K562 (cell line): Measurements from ENCODE around the gene MRPS31. TPM values are rescaled to one million over a fixed set of nuclear protein-coding genes. Genes with fewer than 3 reads are reported as not detected.

ENCODE experiments used
- ATAC-seq: fragments of 200-7000 bp; cut with Tn5 transposase; 3 replicates; pipeline ENCODE4 v1.9.1; 2020; ENCODE audit warnings: moderate library complexity
- BruUV-seq: library from RNA; stranded (reverse); fragments of 400-500 nt; replicated peaks from 2 replicates; lab custom pipeline; 2021; lab: Mats Ljungman, UMichigan
- CTCF ChIA-PET: fragments of 300-600 bp; formaldehyde crosslinking; extraction: SDS; loops from one replicate; lab custom pipeline; 2021; ENCODE audit warnings: low intra/inter-chr PET ratio; lab: Yijun Ruan, JAX
- POLR2A ChIA-PET: fragments of 300-600, 350-650 bp; sonication (Branson Sonifier 250); formaldehyde crosslinking; extraction: SDS; loops from one replicate; lab custom pipeline; 2021; ENCODE audit warnings: antibody characterized with exemption, inconsistent platforms; lab: Yijun Ruan, JAX
- DNase-seq, 4 experiments: peaks; one replicate each; pipeline versions ENCODE4 v3.0.0 to v3.0.0-alpha.2; 2011 to 2018; ENCODE audit warnings: low spot score in 3 of 4, mixed read lengths in 3 of 4; ENCODE audit errors: extremely low read depth in 1 of 4
- FAIRE-seq: peaks from 2 replicates; lab custom pipeline; 2011; peaks lifted over from hg19 to GRCh38; lab: Jason Lieb, UNC
- H2AFZ ChIP-seq: 2 replicates; pipeline ENCODE4 v1.6.0; 2011; ENCODE audit warnings: low read depth, low read length, control low read depth, inconsistent platforms
- H3K27ac ChIP-seq: fragments of 200-600 bp; 3 replicates; pipeline ENCODE4 v1.8.0; 2011; ENCODE audit warnings: low read depth, mild to moderate bottlenecking, control low read depth, inconsistent platforms, low read length, moderate library complexity, mixed read lengths; ENCODE audit errors: extremely low read depth
- H3K27me3 ChIP-seq, 2 experiments: fragments of 300-600 bp in 1 of 2; 2 replicates in 1 of 2; 3 replicates in 1 of 2; pipeline versions ENCODE4 v1.6.0 to v1.8.0; 2011; ENCODE audit warnings: inconsistent platforms in 2 of 2, low read length in 2 of 2, mild to moderate bottlenecking in 1 of 2, mixed read lengths in 1 of 2, moderate library complexity in 1 of 2; ENCODE audit not compliant: control insufficient read depth in 2 of 2, insufficient read depth in 2 of 2
- H3K36me3 ChIP-seq: fragments of 300-600 bp; 3 replicates; pipeline ENCODE4 v1.8.0; 2011; ENCODE audit warnings: mild to moderate bottlenecking, low read length, inconsistent platforms; ENCODE audit not compliant: control insufficient read depth, insufficient read depth
- H3K4me1 ChIP-seq, 2 experiments: fragments of 200-600 bp in 1 of 2; replicated peaks in 1 of 2; 2 replicates in 1 of 2; 3 replicates in 1 of 2; pipeline versions ENCODE4 v1.5.1 to v1.8.0; 2011; ENCODE audit warnings: inconsistent platforms in 2 of 2, low read length in 2 of 2, mild to moderate bottlenecking in 1 of 2, mixed read lengths in 1 of 2, moderate library complexity in 1 of 2; ENCODE audit not compliant: control insufficient read depth in 2 of 2, insufficient read depth in 2 of 2
- H3K4me2 ChIP-seq: 2 replicates; pipeline ENCODE4 v1.6.1; 2011; ENCODE audit warnings: low read length, control low read depth, inconsistent platforms, mixed read lengths; ENCODE audit not compliant: insufficient read depth
- H3K4me3 ChIP-seq: fragments of 200-600 bp; sonication (generic), shearing (Covaris generic); 2 replicates; pipeline ENCODE4 v1.5.1; 2016; ENCODE audit warnings: control low read depth, inconsistent platforms
- H3K79me2 ChIP-seq: fragments of 200-600 bp; 3 replicates; pipeline ENCODE4 v1.8.0; 2011; ENCODE audit warnings: low read length, inconsistent platforms; ENCODE audit not compliant: control insufficient read depth, insufficient read depth
- H3K9ac ChIP-seq, 2 experiments: 2 replicates each; pipeline versions ENCODE4 v1.6.0 to v1.6.1; 2011; ENCODE audit warnings: low read depth in 2 of 2, low read length in 2 of 2, control low read depth in 1 of 2, inconsistent platforms in 1 of 2, mild to moderate bottlenecking in 1 of 2, mixed read lengths in 1 of 2; ENCODE audit not compliant: insufficient read depth in 1 of 2
- H3K9me1 ChIP-seq: one replicate; pipeline ENCODE4 v1.6.0; 2011; ENCODE audit warnings: inconsistent platforms, mild to moderate bottlenecking, low read length, moderate library complexity; ENCODE audit not compliant: control insufficient read depth, insufficient read depth
- H3K9me3 ChIP-seq: replicated peaks from 2 replicates; pipeline ENCODE4 v1.5.1; 2011; ENCODE audit warnings: low read depth, low read length, inconsistent platforms; ENCODE audit not compliant: control insufficient read depth, insufficient read depth
- H4K20me1 ChIP-seq: replicated peaks from 2 replicates; pipeline ENCODE4 v1.6.1; 2011; ENCODE audit warnings: low read length, inconsistent platforms, mixed read lengths; ENCODE audit not compliant: control insufficient read depth, insufficient read depth
- CREB3 ChIP-seq: fragments of 450-650 bp; conservative IDR thresholded peaks from 2 replicates; pipeline ENCODE4 v1.6.1; 2016; ENCODE audit warnings: missing genetic modification characterization, low read depth, mild to moderate bottlenecking, missing compliant biosample characterization, moderate library complexity
- CREBBP ChIP-seq: IDR thresholded peaks from one replicate; pipeline ENCODE4 v1.6.1; 2012; ENCODE audit warnings: low read depth, mild to moderate bottlenecking, control low read depth, inconsistent platforms, low read length
- HMGXB4 ChIP-seq: sonication (generic); formaldehyde crosslinking; IDR thresholded peaks from 2 replicates; pipeline ENCODE4 v1.8.1; 2023; ENCODE audit warnings: mild to moderate bottlenecking, missing genetic modification reagents
- SP1 ChIP-seq: sonication (generic); formaldehyde crosslinking; IDR thresholded peaks from 2 replicates; pipeline ENCODE4 v1.8.1; 2022; ENCODE audit warnings: mild to moderate bottlenecking, missing genetic modification reagents
- SREBF1 ChIP-seq: fragments of 150-350 bp; IDR thresholded peaks from 2 replicates; pipeline ENCODE4 v1.6.1; 2014; ENCODE audit warnings: antibody characterized with exemption, low read depth, low read length, borderline replicate concordance
- SRF ChIP-seq, 2 experiments: fragments of 250-450, 450-650 bp in 1 of 2; sonication (Bioruptor Pico) in 1 of 2; sonication (generic) in 1 of 2; formaldehyde crosslinking; IDR thresholded peaks; 2 replicates each; pipeline versions ENCODE4 v1.5.0 to v1.5.1; 2020 to 2022; ENCODE audit warnings: mild to moderate bottlenecking in 1 of 2, missing genetic modification reagents in 1 of 2
- WGBS: fragments of 100-300 bp; shearing (Covaris generic); methylation state at CpG from one replicate; pipeline ENCODE4 v1.1.6; 2016; ENCODE audit warnings: low coverage, mixed read lengths; ENCODE audit not compliant: insufficient coverage; ENCODE audit errors: missing lambda C conversion rate; 5-methylcytosine and 5-hydroxymethylcytosine counted together
- in situ Hi-C: fragments of 300-500 bp; cut with MboI; formaldehyde crosslinking; loops from 4 replicates; pipeline ENCODE4 v1.15.0; 2018; ENCODE audit warnings: inconsistent platforms, mixed read lengths
- intact Hi-C: fragments of 100-400 bp; cut with micrococcal nuclease; formaldehyde crosslinking; loops from 2 replicates; pipeline ENCODE4 v1.14.2; 2022
- polyA plus RNA-seq, 8 experiments: library from polyadenylated mRNA; depleted of rRNA in 4 of 8; stranded (reverse) in 5 of 8; unstranded in 3 of 8; fragments of >200 nt; fragmentation: Nextera tagmentation in 2 of 8; fragmentation: Illumina TruSeq in 1 of 8; extraction: Ambion mirVana in 2 of 8; extraction: Trizol in 1 of 8; gene quantifications; 2 replicates each; pipeline versions ENCODE4 v1.2.1 to v1.2.3, GENCODE V29; 2011 to 2014; ENCODE audit warnings: inconsistent platforms in 1 of 8, missing spikeins in 1 of 8
- total RNA-seq, 7 experiments: library from RNA; depleted of rRNA in 6 of 7; stranded (reverse); fragments of >200 nt in 6 of 7; fragmentation: Illumina TruSeq in 2 of 7; extraction: Trizol in 2 of 7; gene quantifications; 2 replicates each; pipeline versions ENCODE4 v1.2.1 to v1.2.3, GENCODE V29; 2011 to 2021; ENCODE audit warnings: low replicate concordance in 1 of 7

Gene MRPS31
- total and polyA plus RNA-seq, 9 of the 15 experiments (the other 6 are each of a cell fraction or from before 2014, with no cell fraction given) = 20.3 to 57.8 (median 37.1) TPM

GRCh38 chr13:40818926-40819325 lies 47.9 kb upstream of the MRPS31 start (continued):
- TF ChIP-seq SRF (CRISPR knock-in tag; IDR thresholded peaks at IDR 0.05) (no peak), SP1 (CRISPR knock-in tag) (no peak), CREB3 (tag) (no peak), HMGXB4 (CRISPR knock-in tag) (no peak)

GRCh38 chr13:40814803-40815202 lies 43.8 kb upstream of the MRPS31 start:
- BruUV-seq = no TSS peak
- Histone ChIP-seq H3K9ac (no peak overlapping the region), H2AFZ (no peak overlapping the region), H3K4me3 (no peak overlapping the region), H3K9me3 (0 out of 2 replicates have a peak, but pooled peaks cover 2% of the 10 kb centered on the region), H3K79me2 (no peaks in the 10 kb centered on the region), H3K4me1 (no peaks in the 10 kb centered on the region), H4K20me1 (no peaks in the 10 kb centered on the region), H3K9me1 (no peaks in the 10 kb centered on the region), H3K36me3 (peaks cover 6% of the 10 kb centered on the region; the same call in 1 of the 3 replicates), H3K27me3 (no peaks in the 10 kb centered on the region), H3K27ac (no peak overlapping the region), H3K4me2 (no peak overlapping the region)
- TF ChIP-seq SREBF1 = no peak
- TF ChIP-seq CREBBP = no peak
- no peak for ATAC-seq
- ChIA-PET POLR2A (no interaction called here), CTCF (no interaction called here)
- in situ Hi-C loops = no loop called here
- 67% methylated on average over 2 of the region's 2 CpGs for WGBS
- FAIRE-seq = no peak
- intact Hi-C loops = no loop called here
- DNase-seq = no peak
